Measurements from ENCODE around the gene FDPS.
"Not testable (repeated sequence)": the region's sequence is repeated elsewhere in the genome, so short reads cannot be mapped to it uniquely, and the experiment has no call there.

Gene FDPS

GRCh38 chr1:155320252-155320651 is 11.6 kb downstream of the FDPS start:
- DNase-seq (ENCODE audit: low read depth), result no peak

- DNase-seq (ENCODE audit: low read depth), result no peak
These were observed 12.3 kb downstream of the FDPS start, which contains the start of gene RUSC1 for GRCh38 chr1:155320661-155321617. RUSC1 (plus strand) TSS chr1:155320894; CDS start chr1:155321774, 880 bp downstream.

GRCh38 chr1:155321639-155322503 is 13.2 kb downstream of the FDPS start:
- DNase-seq (ENCODE audit: low read depth), result no peak

GRCh38 chr1:155322571-155322952 is 13.9 kb downstream of the FDPS start:
- no peak for DNase-seq (ENCODE audit: low read depth)

- DNase-seq (ENCODE audit: low read depth), result peak; percentile 86
These were observed 14.5 kb downstream of the FDPS start for GRCh38 chr1:155322953-155323728.

GRCh38 chr1:155323729-155324036 is 15.0 kb downstream of the FDPS start:
- DNase-seq (ENCODE audit: low read depth), result peak; percentile 76

GRCh38 chr1:155324037-155324716 is 15.5 kb downstream of the FDPS start:
- peak; percentile 85 for DNase-seq (ENCODE audit: low read depth)

GRCh38 chr1:155324717-155325602 is 16.3 kb downstream of the FDPS start:
- peak; percentile 22 for DNase-seq (ENCODE audit: low read depth)

- no peak for DNase-seq (ENCODE audit: low read depth)
These were observed 16.9 kb downstream of the FDPS start for GRCh38 chr1:155325603-155325893.

- no peak for DNase-seq (ENCODE audit: low read depth)
These were observed 17.4 kb downstream of the FDPS start for GRCh38 chr1:155326020-155326526.

GRCh38 chr1:155326631-155327037 is 18.0 kb downstream of the FDPS start:
- DNase-seq (ENCODE audit: low read depth), result no peak

- DNase-seq (ENCODE audit: low read depth), result no peak
These were observed 19.3 kb downstream of the FDPS start for GRCh38 chr1:155327981-155328380.

- DNase-seq (ENCODE audit: low read depth), result not testable (repeated sequence)
These were observed 20.2 kb downstream of the FDPS start for GRCh38 chr1:155328856-155329255.

GRCh38 chr1:155329980-155330598 is 21.4 kb downstream of the FDPS start:
- no peak for DNase-seq (ENCODE audit: low read depth)

GRCh38 chr1:155334962-155335361 is 26.3 kb downstream of the FDPS start:
- DNase-seq (ENCODE audit: low read depth), result no peak

- no peak for DNase-seq (ENCODE audit: low read depth)
These were observed 30.9 kb downstream of the FDPS start for GRCh38 chr1:155339515-155340097.

- DNase-seq (ENCODE audit: low read depth), result no peak
These were observed 34.2 kb downstream of the FDPS start for GRCh38 chr1:155342842-155343241.

GRCh38 chr1:155352631-155353030 is 44.0 kb downstream of the FDPS start:
- DNase-seq (ENCODE audit: low read depth), result no peak

GRCh38 chr1:155360051-155360450 is 51.4 kb downstream of the FDPS start:
- no peak for DNase-seq (ENCODE audit: low read depth)
